Omental fat pad (tissue), 4 donors: ENCODE measurements around the gene ANKMY1. TPM values are rescaled to one million over a fixed set of nuclear protein-coding genes. Genes with fewer than 3 reads are reported as not detected.

Experiments
- ATAC-seq: fragments of 150-250 bp; one replicate; pipeline ENCODE4 v1.9.1; 2016; ENCODE audit warnings: mild to moderate bottlenecking, moderate library complexity; ENCODE audit not compliant: low FRiP score
- DNase-seq: peaks from one replicate; pipeline ENCODE4 v3.0.0-alpha.2; 2019; ENCODE audit warnings: low spot score
- CTCF ChIP-seq, 3 donors: fragments of 450-650 bp; IDR thresholded peaks; one replicate each; pipeline ENCODE4 v1.5.1; 2016 to 2017; ENCODE audit warnings: antibody characterized with exemption in 3 of 3, mild to moderate bottlenecking in 3 of 3, moderate library complexity in 2 of 3
- total RNA-seq, 4 donors: library from RNA; depleted of rRNA; stranded (reverse); fragments of >200 nt; gene quantifications; one replicate each; pipeline ENCODE4 v1.1.0, GENCODE V29; 2016

Gene ANKMY1
- total RNA-seq, 4 donors from 2014 or later = 8.3 to 23.2 (median 16.7) TPM

DNA sequence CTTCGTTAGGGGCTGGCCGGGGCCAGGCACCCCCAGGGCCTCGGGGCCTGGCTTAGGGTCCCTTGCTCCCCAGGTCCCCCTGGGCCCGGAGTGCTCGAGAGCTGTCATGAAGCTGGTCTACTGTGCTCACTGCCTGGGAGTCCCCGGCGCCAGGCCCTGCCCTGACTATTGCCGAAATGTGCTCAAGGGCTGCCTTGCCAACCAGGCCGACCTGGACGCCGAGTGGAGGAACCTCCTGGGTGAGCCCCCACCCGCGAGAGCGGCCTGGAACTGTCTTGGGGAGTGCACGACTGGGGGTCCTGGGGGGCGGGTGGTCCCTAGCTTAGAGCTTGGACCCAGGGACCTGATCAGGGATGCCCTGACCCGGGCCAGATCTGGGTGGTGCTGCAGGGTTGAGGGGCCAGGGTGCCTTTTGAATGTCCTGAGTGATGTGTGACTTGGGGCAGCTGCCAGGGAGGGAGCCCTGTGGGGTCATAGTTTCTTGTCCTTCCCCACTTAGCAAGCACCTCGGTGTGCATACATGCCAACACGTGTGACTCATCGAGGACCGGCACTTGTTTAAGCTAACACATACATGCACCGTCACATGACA lies 94.4 kb downstream of the ANKMY1 start:
- TF ChIP-seq CTCF (IDR thresholded peaks at IDR 0.05) = no peak
- DNase-seq = peak; percentile 21
- no peak for ATAC-seq

DNA sequence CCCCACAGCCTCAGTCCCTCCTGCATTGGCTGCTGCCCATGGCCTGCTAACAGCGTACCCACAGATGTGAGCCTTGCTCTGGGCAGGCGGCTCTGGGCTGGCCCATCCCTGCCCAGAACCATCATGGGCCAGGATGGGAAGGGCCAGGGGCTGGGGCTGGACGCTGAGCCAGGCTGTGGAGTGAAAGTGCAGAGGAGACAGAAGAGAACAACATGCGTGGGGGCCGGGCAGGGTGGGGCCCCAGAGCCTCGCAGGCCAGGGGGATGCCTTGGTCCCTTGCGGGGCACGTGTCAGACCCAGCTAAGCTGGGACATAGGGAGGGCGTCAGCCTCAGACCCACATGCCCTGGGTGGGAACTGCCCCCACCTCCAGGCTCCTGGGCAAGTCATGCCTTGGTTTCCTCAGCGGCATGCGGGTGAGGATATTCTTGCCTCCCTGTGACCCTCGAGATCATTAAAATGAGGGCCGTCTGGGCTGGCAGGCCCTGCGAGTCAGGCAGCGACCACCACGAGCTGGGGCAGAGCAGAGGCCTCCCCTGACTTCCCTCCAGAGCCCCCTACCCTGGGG lies 95.0 kb downstream of the ANKMY1 start:
- TF ChIP-seq CTCF (IDR thresholded peaks at IDR 0.05) = no peak
- DNase-seq (peak; percentile 13), ATAC-seq (no peak)

GRCh38 chr2:240462073-240462706 lies 95.6 kb downstream of the ANKMY1 start:
- ATAC-seq (no peak), DNase-seq (peak; percentile 15)
- TF ChIP-seq CTCF (IDR thresholded peaks at IDR 0.05) = no peak

GRCh38 chr2:240461471-240462072 lies 96.2 kb downstream of the ANKMY1 start:
- no peak for DNase-seq
- no peak for TF ChIP-seq CTCF (IDR thresholded peaks at IDR 0.05)
- ATAC-seq = no peak

GRCh38 chr2:240460781-240461431 lies 96.9 kb downstream of the ANKMY1 start:
- DNase-seq (no peak), ATAC-seq (no peak)
- TF ChIP-seq CTCF (IDR thresholded peaks at IDR 0.05) = no peak

DNA sequence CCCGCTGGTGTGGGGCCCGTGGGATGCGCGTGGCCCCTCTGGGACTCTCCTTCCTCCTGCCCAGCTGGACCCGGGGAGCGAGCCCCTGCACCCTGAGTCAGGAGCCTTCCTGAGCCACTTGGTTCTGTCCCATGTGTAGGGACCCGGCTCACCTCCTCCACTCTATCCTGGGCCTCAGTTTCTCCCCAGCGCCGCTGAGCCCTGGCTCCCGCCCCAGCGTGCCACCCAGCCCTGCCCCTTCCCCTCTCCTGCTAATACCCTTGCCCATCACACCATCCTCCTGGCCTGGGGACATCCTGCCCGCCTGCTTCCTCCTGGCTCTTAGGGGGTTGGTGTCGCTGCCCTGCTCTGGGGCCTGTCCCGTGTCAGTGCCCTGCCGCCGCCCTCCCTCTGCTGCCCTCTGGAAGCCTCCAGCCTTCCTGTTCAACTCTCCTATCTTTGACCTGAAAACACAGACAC lies 97.5 kb downstream of the ANKMY1 start:
- ATAC-seq (no peak), DNase-seq (no peak)
- TF ChIP-seq CTCF (IDR thresholded peaks at IDR 0.05) = no peak
